Tibial artery (tissue), 4 donors: ENCODE measurements around the gene GLI2.
A peak's percentile ranks its signal among the peaks of the same experiment; 100 is the strongest.

Source experiments
- DNase-seq, 2 donors: peaks; one replicate each; pipeline ENCODE4 v3.0.0-alpha.2; 2019
- H3K27ac ChIP-seq, 2 donors: fragments of 200-600 bp; sonication (generic) in 1 of 2; 1 replicate in 1 of 2; 2 replicates in 1 of 2; pipeline ENCODE4 v1.5.1; 2018 to 2019; ENCODE audit warnings: mild to moderate bottlenecking in 1 of 2
- H3K27me3 ChIP-seq, 2 donors: fragments of 200-600 bp; sonication (generic) in 1 of 2; one replicate each; pipeline versions ENCODE4 v1.5.1 to v1.6.0; 2016 to 2019
- H3K36me3 ChIP-seq, 3 donors: fragments of 200-600 bp; sonication (generic) in 2 of 3; one replicate each; pipeline ENCODE4 v1.5.1; 2016 to 2019; ENCODE audit warnings: mild to moderate bottlenecking in 2 of 3
- H3K4me1 ChIP-seq, 4 donors: fragments of 200-600 bp; sonication (generic) in 2 of 4; 1 replicate in 3 of 4; 2 replicates in 1 of 4; pipeline ENCODE4 v1.5.1; 2016 to 2019
- H3K4me3 ChIP-seq, 2 donors: fragments of 200-600 bp; sonication (generic) in 1 of 2; 1 replicate in 1 of 2; 2 replicates in 1 of 2; pipeline ENCODE4 v1.5.1; 2018 to 2019; ENCODE audit warnings: mild to moderate bottlenecking in 2 of 2
- H3K9me3 ChIP-seq, 3 donors: fragments of 200-600 bp; sonication (generic) in 1 of 3; one replicate each; pipeline ENCODE4 v1.5.1; 2016 to 2019
- intact Hi-C: fragments of 100-400 bp; cut with DNase I; formaldehyde crosslinking; loops from one replicate; pipeline ENCODE4 v1.15.0; 2023; ENCODE audit warnings: low total_unique reads
- TF ChIP-seq, protein P1 (sequence below), 2 experiments: fragments of 200-600 bp in 1 of 2; fragments of 450-650 bp in 1 of 2; IDR thresholded peaks; one replicate each; pipeline ENCODE4 v1.5.1; 2017 to 2019; ENCODE audit warnings: antibody characterized with exemption in 2 of 2, mild to moderate bottlenecking in 1 of 2, moderate library complexity in 1 of 2

Gene GLI2

DNA sequence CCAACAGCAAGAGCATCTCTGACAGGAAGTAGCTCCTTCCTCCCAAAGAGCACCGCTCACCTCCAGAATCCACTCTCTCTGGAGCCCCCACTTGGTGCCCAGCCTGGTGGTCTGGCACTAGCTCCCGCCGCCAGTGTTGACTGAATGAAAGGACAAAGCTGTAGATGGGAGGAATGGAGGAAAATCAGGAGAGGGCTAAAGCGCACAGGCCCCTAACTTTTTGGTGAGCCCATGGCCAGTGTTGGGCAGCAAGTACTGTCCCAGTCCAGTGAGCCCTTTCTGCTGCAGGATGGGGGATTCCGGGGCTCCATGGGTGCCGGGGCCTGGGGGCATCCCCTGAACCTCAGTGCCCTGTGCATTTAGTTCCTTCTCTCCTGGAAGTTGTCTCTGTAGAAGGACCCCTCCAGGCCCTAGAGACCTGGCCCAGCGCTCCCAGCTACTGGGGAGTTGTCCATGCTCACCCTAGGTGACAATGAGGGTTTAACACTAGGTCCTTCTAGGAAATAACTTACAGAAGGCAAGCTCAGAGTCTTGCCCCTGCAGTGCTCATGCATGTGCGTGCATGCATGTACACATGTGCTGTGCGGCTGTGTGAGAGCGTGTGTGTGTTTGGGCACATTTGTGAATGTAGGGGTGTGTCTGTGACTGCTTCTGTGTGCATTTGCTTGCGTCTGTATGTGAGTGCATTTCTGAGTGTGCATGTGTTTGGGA lies 33.6 kb downstream of the GLI2 start:
- intact Hi-C loops: no loop called here
- TF ChIP-seq, protein P1, sequence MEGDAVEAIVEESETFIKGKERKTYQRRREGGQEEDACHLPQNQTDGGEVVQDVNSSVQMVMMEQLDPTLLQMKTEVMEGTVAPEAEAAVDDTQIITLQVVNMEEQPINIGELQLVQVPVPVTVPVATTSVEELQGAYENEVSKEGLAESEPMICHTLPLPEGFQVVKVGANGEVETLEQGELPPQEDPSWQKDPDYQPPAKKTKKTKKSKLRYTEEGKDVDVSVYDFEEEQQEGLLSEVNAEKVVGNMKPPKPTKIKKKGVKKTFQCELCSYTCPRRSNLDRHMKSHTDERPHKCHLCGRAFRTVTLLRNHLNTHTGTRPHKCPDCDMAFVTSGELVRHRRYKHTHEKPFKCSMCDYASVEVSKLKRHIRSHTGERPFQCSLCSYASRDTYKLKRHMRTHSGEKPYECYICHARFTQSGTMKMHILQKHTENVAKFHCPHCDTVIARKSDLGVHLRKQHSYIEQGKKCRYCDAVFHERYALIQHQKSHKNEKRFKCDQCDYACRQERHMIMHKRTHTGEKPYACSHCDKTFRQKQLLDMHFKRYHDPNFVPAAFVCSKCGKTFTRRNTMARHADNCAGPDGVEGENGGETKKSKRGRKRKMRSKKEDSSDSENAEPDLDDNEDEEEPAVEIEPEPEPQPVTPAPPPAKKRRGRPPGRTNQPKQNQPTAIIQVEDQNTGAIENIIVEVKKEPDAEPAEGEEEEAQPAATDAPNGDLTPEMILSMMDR (IDR thresholded peaks at IDR 0.05): no peak
- Histone ChIP-seq H3K27ac (no peak overlapping the region), H3K9me3 (no peaks in the 10 kb centered on the region), H3K36me3 (no peaks in the 10 kb centered on the region), H3K4me3 (no peak overlapping the region), H3K27me3 (no peaks in the 10 kb centered on the region), H3K4me1 (peaks cover 0 to 38% (median 31%) of the 10 kb centered on the region in 4 donors)
- peak in 1 of 2 donors; percentile 20 for DNase-seq

DNA sequence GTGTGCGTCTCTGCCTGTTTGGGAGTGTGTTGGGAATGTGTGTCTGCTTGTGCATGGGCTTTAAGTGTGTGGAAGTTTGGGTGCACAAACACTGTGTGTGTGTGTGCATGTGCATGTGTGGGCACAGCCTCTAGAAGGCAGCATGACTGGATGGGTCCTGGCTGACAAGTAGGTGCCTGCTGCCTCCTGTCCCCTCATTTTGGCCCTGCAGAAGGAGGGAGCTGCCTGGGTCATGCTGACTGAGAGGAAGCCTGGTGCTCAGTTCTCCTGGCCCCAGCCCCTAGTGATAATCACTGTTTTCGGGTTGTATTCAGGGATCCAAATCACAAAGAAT lies 34.1 kb downstream of the GLI2 start:
- H3K4me3 ChIP-seq: no peak overlapping the region
- H3K4me1 ChIP-seq: peaks cover 0 to 32% (median 27%) of the 10 kb centered on the region in 4 donors
- no peaks in the 10 kb centered on the region for H3K27me3 ChIP-seq
- H3K36me3 ChIP-seq: no peaks in the 10 kb centered on the region
- intact Hi-C loops: no loop called here
- TF ChIP-seq, protein P1 (IDR thresholded peaks at IDR 0.05): no peak
- no peak for DNase-seq
- H3K9me3 ChIP-seq: no peaks in the 10 kb centered on the region
- H3K27ac ChIP-seq: no peak overlapping the region

DNA sequence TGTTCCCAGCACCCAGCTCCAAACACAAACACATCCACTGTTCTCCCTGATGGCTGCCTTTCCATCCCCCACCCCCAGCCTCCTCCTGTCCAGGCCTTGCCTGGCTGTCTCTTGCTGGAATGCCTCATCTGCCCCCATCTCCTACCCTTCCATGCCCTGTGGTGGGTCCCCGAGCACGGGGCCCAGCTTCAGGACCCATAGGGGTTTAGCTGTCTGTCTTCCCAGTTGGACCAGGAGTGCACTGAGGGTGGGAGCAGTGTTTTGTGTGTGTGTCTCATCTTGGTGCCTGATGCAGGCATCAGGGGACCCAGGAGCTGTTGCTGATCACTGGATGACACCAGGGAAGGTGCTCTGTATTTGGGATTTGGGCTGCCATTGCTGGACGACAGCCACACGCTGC lies 34.5 kb downstream of the GLI2 start:
- no peaks in the 10 kb centered on the region for H3K27me3 ChIP-seq
- TF ChIP-seq, protein P1 (IDR thresholded peaks at IDR 0.05): no peak
- DNase-seq: no peak
- intact Hi-C loops: no loop called here
- peaks cover 0 to 28% (median 23%) of the 10 kb centered on the region in 4 donors for H3K4me1 ChIP-seq
- H3K9me3 ChIP-seq: no peaks in the 10 kb centered on the region
- H3K27ac ChIP-seq: no peak overlapping the region
- no peak overlapping the region for H3K4me3 ChIP-seq
- H3K36me3 ChIP-seq: no peaks in the 10 kb centered on the region

DNA sequence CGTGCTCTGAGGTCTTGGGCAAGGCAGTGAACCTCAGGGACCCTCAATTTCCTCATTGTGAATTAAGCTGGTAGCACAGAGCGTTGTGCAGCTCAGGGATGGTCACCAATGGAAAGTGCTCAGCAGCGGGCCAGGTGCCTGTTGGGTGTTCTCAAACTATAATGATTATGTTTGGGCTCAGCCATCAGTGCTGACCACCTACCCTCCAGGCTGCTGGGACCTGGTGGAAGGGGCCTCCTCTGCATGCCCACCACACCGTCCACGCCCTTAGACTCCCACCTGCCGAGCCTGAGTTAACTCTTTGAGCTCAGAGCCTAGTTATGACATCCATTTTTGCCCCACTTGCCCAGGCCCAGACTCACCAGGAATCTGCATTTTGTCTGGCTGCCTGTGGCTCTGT lies 35.0 kb downstream of the GLI2 start:
- Histone ChIP-seq H3K36me3 (no peaks in the 10 kb centered on the region), H3K9me3 (no peaks in the 10 kb centered on the region), H3K27me3 (no peaks in the 10 kb centered on the region), H3K27ac (peak overlapping the region in 1 of 2 donors; percentile 35), H3K4me1 (peaks cover 0 to 24% (median 20%) of the 10 kb centered on the region in 4 donors), H3K4me3 (no peak overlapping the region)
- no peak for DNase-seq
- TF ChIP-seq, protein P1 (IDR thresholded peaks at IDR 0.05): no peak
- intact Hi-C loops: no loop called here

DNA sequence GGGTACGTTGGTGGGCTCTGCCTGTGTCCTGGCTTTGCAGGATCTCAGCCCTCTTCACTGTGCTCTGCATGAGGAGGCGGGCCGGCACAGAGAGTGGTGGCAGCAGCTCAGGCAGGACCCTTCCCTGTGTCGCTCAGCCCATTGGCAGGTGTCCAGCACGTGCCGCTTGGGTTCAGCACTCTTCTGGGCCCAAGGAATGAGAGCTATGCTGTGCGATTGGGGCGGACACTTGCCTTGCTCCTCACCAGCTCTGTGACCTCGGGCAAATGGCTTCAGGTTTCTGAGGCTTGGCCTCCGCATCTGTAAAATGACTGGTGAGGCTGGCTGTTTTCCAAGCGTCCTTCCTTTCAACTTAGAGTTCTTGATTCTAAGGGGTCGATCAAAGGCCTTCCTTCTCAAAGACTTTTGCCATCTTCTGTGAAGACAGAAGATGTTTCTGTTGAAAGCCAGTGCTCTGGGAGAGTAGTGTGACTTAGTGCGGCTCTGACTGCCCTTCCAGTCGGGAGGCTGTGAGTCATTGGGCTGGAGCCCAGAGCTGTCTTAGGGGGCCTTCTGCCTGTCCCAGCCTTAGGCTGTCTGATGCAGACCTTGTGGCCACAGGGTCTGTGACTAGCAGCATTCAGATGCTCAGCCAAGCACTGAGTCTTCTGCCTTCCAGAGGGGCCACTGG lies 35.6 kb downstream of the GLI2 start:
- Histone ChIP-seq H3K27me3 (no peaks in the 10 kb centered on the region), H3K27ac (peak overlapping the region; percentile 31 to 35), H3K9me3 (no peaks in the 10 kb centered on the region), H3K36me3 (no peaks in the 10 kb centered on the region), H3K4me1 (peaks cover 0 to 20% (median 17%) of the 10 kb centered on the region in 4 donors), H3K4me3 (no peak overlapping the region)
- peak; percentile 68 to 82 for DNase-seq
- intact Hi-C loops: no loop called here
- TF ChIP-seq, protein P1 (IDR thresholded peaks at IDR 0.05): no peak
